SK-N-SH treated with all-trans-retinoic acid at 6 μM for 48 hours (cell line): Measurements from ENCODE around the gene CERS5.

Source experiments
- CSDC2 ChIP-seq: fragments of 250-450 bp; sonication (Bioruptor Pico); IDR thresholded peaks from 2 replicates; pipeline ENCODE4 v1.5.0; 2020; ENCODE audit warnings: mild to moderate bottlenecking, moderate library complexity
- SNAI2 ChIP-seq: fragments of 250-450 bp; sonication (Bioruptor Pico); IDR thresholded peaks from 2 replicates; pipeline ENCODE4 v1.5.0; 2020; ENCODE audit warnings: mild to moderate bottlenecking, moderate library complexity
- ZFP3 ChIP-seq: fragments of 250-450 bp; sonication (Bioruptor Pico); IDR thresholded peaks from 2 replicates; pipeline ENCODE4 v1.5.0; 2020; ENCODE audit warnings: mild to moderate bottlenecking, moderate library complexity
- TF ChIP-seq, protein P1 (sequence below): fragments of 250-450 bp; sonication (Bioruptor Pico); IDR thresholded peaks from 2 replicates; pipeline ENCODE4 v1.5.0; 2020; ENCODE audit warnings: mild to moderate bottlenecking, moderate library complexity

DNA sequence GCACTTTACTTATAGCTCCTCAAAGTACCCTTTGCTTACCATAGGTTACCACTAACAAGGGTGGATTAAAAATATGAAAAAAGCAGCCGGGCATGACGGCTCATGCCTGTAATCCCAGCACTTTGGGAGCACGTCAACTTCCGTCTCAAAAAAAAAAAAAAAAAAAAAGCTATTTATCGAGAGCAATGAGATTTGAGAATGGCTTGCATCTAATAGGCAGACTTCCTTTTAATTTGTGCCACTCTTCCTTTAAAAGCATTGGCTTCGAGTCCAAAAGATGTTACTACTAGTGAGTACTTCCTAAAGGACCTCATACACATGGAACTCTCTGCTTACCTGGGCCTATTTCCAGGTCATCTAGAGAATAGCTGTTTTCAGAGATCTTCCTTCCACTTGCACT lies 38.5 kb upstream of the CERS5 start:
- TF ChIP-seq, protein P1, sequence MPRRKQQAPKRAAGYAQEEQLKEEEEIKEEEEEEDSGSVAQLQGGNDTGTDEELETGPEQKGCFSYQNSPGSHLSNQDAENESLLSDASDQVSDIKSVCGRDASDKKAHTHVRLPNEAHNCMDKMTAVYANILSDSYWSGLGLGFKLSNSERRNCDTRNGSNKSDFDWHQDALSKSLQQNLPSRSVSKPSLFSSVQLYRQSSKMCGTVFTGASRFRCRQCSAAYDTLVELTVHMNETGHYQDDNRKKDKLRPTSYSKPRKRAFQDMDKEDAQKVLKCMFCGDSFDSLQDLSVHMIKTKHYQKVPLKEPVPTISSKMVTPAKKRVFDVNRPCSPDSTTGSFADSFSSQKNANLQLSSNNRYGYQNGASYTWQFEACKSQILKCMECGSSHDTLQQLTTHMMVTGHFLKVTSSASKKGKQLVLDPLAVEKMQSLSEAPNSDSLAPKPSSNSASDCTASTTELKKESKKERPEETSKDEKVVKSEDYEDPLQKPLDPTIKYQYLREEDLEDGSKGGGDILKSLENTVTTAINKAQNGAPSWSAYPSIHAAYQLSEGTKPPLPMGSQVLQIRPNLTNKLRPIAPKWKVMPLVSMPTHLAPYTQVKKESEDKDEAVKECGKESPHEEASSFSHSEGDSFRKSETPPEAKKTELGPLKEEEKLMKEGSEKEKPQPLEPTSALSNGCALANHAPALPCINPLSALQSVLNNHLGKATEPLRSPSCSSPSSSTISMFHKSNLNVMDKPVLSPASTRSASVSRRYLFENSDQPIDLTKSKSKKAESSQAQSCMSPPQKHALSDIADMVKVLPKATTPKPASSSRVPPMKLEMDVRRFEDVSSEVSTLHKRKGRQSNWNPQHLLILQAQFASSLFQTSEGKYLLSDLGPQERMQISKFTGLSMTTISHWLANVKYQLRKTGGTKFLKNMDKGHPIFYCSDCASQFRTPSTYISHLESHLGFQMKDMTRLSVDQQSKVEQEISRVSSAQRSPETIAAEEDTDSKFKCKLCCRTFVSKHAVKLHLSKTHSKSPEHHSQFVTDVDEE (CRISPR knock-in tag), result no peak
- TF ChIP-seq ZFP3, result no peak
- TF ChIP-seq SNAI2 (CRISPR knock-in tag), result no peak
- TF ChIP-seq CSDC2, result no peak
